ENCODE data around the gene ADPRS. TPM values are rescaled to one million over a fixed set of nuclear protein-coding genes. Genes with fewer than 3 reads are reported as not detected.
A peak's percentile ranks its signal among the peaks of the same experiment; 100 is the strongest.

Gene ADPRS
- total RNA-seq, 4 donors from 2014 or later: 54.5 to 119 (median 71.2) TPM

DNA sequence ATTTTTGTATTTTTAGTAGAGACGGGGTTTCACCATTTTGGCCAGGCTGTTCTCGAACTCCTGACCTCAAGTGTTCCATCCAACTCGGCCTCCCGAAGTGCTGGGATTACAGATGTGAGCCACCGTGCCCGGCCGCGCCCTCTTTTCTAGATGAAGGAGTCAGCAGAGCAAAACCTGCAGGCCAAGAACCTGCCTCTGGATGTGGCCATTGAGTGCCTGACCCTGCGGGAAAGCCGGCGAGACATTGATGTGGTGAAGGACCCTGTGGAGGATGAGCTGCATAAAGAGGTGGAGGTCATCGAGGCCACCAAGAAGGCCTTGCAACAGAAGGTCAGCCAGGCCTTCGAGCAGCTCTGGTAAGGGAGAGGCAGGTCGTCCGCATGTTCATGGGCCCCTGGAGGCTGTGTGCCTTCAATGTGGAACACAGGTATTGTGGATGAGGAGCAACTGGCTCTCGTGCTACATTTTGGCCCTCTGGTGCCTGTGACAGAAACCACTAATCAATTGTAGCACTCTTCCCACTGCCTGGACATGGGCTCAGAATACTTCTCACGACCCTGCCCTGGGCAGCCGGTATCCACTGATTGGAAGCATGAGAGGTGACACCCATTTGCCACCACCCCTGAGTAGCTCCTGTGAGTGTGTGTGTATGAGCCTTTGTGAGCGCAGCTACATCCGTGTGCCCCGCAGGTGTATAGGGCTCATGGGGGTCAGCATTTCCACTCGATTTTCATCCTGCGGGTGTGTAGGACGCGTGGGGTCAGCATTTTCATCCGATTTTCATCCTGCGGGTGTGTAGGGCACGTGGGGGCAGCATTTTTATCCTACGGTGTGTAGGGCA, 2.8 kb upstream of the ADPRS start:
- DNase-seq (ENCODE audit: low spot score in 2 of 2): peak in 1 of 2 donors; percentile 50
- 92 to 94% methylated on average over 29 of the region's 29 CpGs for WGBS, 2 donors
- no peak overlapping the region for H3K4me3 ChIP-seq (ENCODE audit: low read depth, poor library complexity, severe bottlenecking)
- no peak for TF ChIP-seq POLR2A (IDR thresholded peaks at IDR 0.05)
- intact Hi-C loops (cut with DNase I; ENCODE audit: low total_unique reads): no loop called here

DNA sequence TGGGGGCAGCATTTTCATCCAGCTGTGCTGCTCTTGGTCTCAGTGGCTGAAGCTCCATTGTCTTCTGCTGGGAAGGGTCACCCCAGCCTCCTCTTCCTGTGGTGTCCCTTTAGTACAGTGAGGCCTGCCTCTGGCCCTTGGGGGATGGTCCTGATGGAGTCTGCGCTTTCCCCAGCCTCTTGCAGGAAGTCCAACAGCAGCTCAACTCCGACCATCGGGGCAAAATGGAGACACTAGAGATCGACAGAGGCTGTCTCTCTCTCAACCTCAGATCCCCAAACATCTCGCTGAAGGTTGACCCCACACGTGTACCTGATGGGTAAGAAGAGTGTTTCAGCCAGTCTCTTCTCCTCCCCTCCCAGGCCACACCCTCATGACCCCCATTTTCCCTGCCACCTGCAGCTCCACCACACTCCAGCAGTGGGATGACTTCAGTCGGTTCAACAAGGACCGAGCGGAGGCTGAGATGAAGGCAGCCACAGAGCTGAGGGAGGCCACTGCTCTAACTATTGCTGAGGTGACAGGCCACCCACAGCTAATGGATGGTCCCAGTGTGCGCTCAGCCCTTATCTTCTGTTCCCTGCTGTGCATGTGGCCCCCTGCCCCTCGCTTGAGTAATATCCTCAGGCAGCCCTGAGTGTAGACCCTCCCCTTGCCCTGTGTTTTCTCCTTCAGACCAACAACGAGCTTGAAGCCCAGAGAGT, 2.0 kb upstream of the ADPRS start:
- intact Hi-C loops (cut with DNase I; ENCODE audit: low total_unique reads): no loop called here
- TF ChIP-seq, protein P1, sequence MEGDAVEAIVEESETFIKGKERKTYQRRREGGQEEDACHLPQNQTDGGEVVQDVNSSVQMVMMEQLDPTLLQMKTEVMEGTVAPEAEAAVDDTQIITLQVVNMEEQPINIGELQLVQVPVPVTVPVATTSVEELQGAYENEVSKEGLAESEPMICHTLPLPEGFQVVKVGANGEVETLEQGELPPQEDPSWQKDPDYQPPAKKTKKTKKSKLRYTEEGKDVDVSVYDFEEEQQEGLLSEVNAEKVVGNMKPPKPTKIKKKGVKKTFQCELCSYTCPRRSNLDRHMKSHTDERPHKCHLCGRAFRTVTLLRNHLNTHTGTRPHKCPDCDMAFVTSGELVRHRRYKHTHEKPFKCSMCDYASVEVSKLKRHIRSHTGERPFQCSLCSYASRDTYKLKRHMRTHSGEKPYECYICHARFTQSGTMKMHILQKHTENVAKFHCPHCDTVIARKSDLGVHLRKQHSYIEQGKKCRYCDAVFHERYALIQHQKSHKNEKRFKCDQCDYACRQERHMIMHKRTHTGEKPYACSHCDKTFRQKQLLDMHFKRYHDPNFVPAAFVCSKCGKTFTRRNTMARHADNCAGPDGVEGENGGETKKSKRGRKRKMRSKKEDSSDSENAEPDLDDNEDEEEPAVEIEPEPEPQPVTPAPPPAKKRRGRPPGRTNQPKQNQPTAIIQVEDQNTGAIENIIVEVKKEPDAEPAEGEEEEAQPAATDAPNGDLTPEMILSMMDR (IDR thresholded peaks at IDR 0.05): no peak
- TF ChIP-seq POLR2A (IDR thresholded peaks at IDR 0.05): no peak
- WGBS, 2 donors: 87 to 91% methylated on average over 12 of the region's 12 CpGs
- DNase-seq (ENCODE audit: low spot score in 2 of 2): peak in 1 of 2 donors; percentile 82
- H3K4me3 ChIP-seq (ENCODE audit: low read depth, poor library complexity, severe bottlenecking): no peak overlapping the region

DNA sequence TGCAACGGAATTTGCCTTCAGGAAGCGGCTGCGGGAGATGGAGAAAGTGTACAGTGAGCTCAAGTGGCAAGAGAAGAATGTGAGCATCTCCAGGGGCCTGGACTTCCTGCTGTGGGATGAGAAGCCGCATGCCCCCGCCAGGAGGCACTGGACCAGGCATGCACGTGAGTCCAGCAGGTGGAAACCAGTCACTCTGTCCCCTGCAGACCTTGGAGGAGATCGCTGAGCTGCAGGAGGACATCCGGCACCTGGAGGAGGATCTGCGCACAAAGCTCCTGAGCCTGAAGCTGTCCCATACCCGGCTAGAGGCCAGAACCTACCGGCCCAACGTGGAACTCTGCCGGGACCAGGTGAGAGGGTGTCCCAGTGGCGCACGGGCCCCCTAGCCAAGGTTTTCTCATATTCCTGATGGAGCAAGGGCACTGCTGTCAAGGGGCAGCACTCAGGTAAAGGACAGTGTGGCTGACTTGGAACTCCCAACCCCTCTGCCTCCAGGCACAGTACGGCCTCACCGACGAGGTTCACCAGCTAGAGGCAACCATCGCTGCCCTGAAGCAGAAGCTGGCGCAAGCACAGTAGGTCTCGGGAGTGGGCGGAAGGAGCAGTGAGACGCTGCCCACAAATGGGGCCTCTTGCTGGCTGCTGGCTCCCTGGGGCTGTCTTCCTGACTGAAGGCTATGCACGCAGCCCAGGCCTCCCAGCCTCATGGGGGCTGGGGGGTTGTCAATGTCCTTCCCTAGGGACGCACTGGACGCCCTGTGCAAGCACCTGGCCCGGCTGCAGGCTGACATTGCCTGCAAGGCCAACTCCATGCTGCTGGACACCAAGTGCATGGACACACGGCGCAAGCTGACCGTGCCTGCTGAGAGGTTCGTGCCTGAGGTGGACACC, 1.2 kb upstream of the ADPRS start:
- DNase-seq (ENCODE audit: low spot score in 2 of 2): peak in 1 of 2 donors; percentile 62
- H3K4me3 ChIP-seq (ENCODE audit: low read depth, poor library complexity, severe bottlenecking): no peak overlapping the region
- intact Hi-C loops (cut with DNase I; ENCODE audit: low total_unique reads): no loop called here
- TF ChIP-seq, protein P1 (IDR thresholded peaks at IDR 0.05): no peak
- 89 to 91% methylated on average over 28 to 31 of the region's 31 CpGs for WGBS, 2 donors

GRCh38 chr1:36088265-36088576, 471 bp upstream of the ADPRS start:
- H3K4me3 ChIP-seq (ENCODE audit: low read depth, poor library complexity, severe bottlenecking): peak overlapping the region; percentile 77
- TF ChIP-seq POLR2A (IDR thresholded peaks at IDR 0.05): no peak
- TF ChIP-seq, protein P1 (IDR thresholded peaks at IDR 0.05): no peak
- intact Hi-C loops (cut with DNase I; ENCODE audit: low total_unique reads): no loop called here
- 24 to 29% methylated on average over 7 of the region's 8 CpGs for WGBS, 2 donors
- DNase-seq (ENCODE audit: low spot score in 2 of 2): no peak

GRCh38 chr1:36089393-36090121, 865 bp downstream of the ADPRS start:
- TF ChIP-seq, protein P1 (IDR thresholded peaks at IDR 0.05): no peak
- no peak for TF ChIP-seq POLR2A (IDR thresholded peaks at IDR 0.05)
- WGBS, 2 donors: 2 to 4% methylated on average over 32 of the region's 32 CpGs
- DNase-seq (ENCODE audit: low spot score in 2 of 2): peak in 1 of 2 donors; percentile 76
- intact Hi-C loops (cut with DNase I; ENCODE audit: low total_unique reads): no loop called here
- peak overlapping the region; percentile 77 for H3K4me3 ChIP-seq (ENCODE audit: low read depth, poor library complexity, severe bottlenecking)

Measured in lower leg skin (tissue), 4 donors.